GM12801 (cell line): ENCODE data around the gene UQCR11.

Experiments
- CTCF ChIP-seq: IDR thresholded peaks from one replicate; pipeline ENCODE4 v1.5.1; 2011; ENCODE audit warnings: control low read depth; ENCODE audit not compliant: insufficient read length; ENCODE audit errors: extremely low read depth

The UQCR11 gene

GRCh38 chr19:1631557-1632100, 26.4 kb upstream of the UQCR11 start:
- no peak for TF ChIP-seq CTCF

- TF ChIP-seq CTCF: no peak
These were observed 25.5 kb upstream of the UQCR11 start for GRCh38 chr19:1630811-1631210.

GRCh38 chr19:1630012-1630411, 24.8 kb upstream of the UQCR11 start:
- no peak for TF ChIP-seq CTCF

- no peak for TF ChIP-seq CTCF
These were observed 24.1 kb upstream of the UQCR11 start for GRCh38 chr19:1629256-1629808.

- TF ChIP-seq CTCF: no peak
These were observed 21.9 kb upstream of the UQCR11 start for GRCh38 chr19:1627194-1627593.

GRCh38 chr19:1626417-1627010, 21.3 kb upstream of the UQCR11 start:
- TF ChIP-seq CTCF: no peak

GRCh38 chr19:1624458-1624857, 19.2 kb upstream of the UQCR11 start:
- no peak for TF ChIP-seq CTCF
